Gastroesophageal sphincter (tissue), 3 donors: ENCODE measurements around the gene MOB3A.

Source experiments
- EP300 ChIP-seq: sonication (generic); formaldehyde crosslinking; IDR thresholded peaks from one replicate; pipeline ENCODE4 v1.6.1; 2017; ENCODE audit warnings: antibody characterized with exemption, mild to moderate bottlenecking
- POLR2A ChIP-seq, 2 donors: fragments of 450-650 bp; IDR thresholded peaks; one replicate each; pipeline ENCODE4 v1.6.1; 2017; ENCODE audit warnings: antibody characterized with exemption in 2 of 2, mild to moderate bottlenecking in 2 of 2, moderate library complexity in 1 of 2
- POLR2AphosphoS5 ChIP-seq: sonication (generic); formaldehyde crosslinking; IDR thresholded peaks from one replicate; pipeline ENCODE4 v1.6.1; 2017; ENCODE audit warnings: antibody characterized with exemption
- TF ChIP-seq, protein P1 (sequence below), 4 experiments: fragments of 200-600 bp in 2 of 4; fragments of 450-650 bp in 2 of 4; sonication (generic) in 1 of 4; IDR thresholded peaks; one replicate each; pipeline ENCODE4 v1.5.1; 2017 to 2019; ENCODE audit warnings: antibody characterized with exemption in 4 of 4, mild to moderate bottlenecking in 2 of 4, moderate library complexity in 2 of 4

- TF ChIP-seq, protein P1, sequence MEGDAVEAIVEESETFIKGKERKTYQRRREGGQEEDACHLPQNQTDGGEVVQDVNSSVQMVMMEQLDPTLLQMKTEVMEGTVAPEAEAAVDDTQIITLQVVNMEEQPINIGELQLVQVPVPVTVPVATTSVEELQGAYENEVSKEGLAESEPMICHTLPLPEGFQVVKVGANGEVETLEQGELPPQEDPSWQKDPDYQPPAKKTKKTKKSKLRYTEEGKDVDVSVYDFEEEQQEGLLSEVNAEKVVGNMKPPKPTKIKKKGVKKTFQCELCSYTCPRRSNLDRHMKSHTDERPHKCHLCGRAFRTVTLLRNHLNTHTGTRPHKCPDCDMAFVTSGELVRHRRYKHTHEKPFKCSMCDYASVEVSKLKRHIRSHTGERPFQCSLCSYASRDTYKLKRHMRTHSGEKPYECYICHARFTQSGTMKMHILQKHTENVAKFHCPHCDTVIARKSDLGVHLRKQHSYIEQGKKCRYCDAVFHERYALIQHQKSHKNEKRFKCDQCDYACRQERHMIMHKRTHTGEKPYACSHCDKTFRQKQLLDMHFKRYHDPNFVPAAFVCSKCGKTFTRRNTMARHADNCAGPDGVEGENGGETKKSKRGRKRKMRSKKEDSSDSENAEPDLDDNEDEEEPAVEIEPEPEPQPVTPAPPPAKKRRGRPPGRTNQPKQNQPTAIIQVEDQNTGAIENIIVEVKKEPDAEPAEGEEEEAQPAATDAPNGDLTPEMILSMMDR (IDR thresholded peaks at IDR 0.05) = no peak
- TF ChIP-seq EP300 (no peak), POLR2A (IDR thresholded peaks at IDR 0.05) (no peak), POLR2AphosphoS5 (no peak)
Measured at GRCh38 chr19:2114218-2114617, 18.1 kb upstream of the MOB3A start.
